ENCODE results near the gene GRWD1. TPM values are rescaled to one million over a fixed set of nuclear protein-coding genes. Genes with fewer than 3 reads are reported as not detected.

Gene GRWD1
- total and polyA plus RNA-seq, 2 of the 8 experiments (the other 6 are each of a cell fraction or from before 2014, with no cell fraction given), result 36.9 to 61.9 TPM

DNA sequence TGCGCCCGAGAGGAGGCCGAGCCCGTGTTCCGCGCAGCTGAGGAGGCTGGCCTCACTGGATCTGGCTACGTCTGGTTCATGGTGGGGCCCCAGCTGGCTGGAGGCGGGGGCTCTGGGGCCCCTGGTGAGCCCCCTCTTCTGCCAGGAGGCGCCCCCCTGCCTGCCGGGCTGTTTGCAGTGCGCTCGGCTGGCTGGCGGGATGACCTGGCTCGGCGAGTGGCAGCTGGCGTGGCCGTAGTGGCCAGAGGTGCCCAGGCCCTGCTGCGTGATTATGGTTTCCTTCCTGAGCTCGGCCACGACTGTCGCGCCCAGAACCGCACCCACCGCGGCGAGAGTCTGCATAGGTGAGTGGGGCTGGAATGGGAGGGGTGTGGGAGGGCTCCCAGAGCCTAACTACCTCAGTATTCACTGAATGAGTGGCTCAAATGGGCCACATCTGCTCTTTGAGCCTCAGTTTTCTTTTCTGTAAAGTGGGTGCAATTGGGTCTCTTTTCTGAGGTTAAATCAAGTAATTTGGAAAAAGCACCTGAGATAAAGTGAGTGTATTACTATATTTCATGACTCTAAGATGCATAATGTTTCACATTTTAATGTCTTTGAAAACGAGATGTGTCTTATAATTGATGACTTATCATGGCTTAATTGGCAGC is 40.6 kb upstream of the GRWD1 start:
- TF ChIP-seq, protein P1, sequence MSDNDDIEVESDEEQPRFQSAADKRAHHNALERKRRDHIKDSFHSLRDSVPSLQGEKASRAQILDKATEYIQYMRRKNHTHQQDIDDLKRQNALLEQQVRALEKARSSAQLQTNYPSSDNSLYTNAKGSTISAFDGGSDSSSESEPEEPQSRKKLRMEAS (IDR thresholded peaks at IDR 0.05), result no peak
- TF ChIP-seq KDM1A (IDR thresholded peaks at IDR 0.05; ENCODE audit: borderline replicate concordance, low read length), result peak; percentile 52; the same call in 1 of the 2 replicates
- no peak overlapping the region for H2AFZ ChIP-seq (ENCODE audit: low read length)
- H3K23ac ChIP-seq (ENCODE audit: insufficient read length), result no peak overlapping the region
- no peak overlapping the region for H2AK5ac ChIP-seq (ENCODE audit: low read depth, low read length)
- H3K18ac ChIP-seq (ENCODE audit: extremely low read depth, low read length), result no peak overlapping the region
- H3K79me2 ChIP-seq (ENCODE audit: control insufficient read depth in 1 of 2, insufficient read depth in 2 of 2, low read length in 2 of 2), result no peaks in the 10 kb centered on the region
- DNase-seq (ENCODE audit: low read depth in 1 of 2, low spot score in 2 of 2), result no peak
- H4K20me1 ChIP-seq (replicated peaks in 1 of 2; ENCODE audit: control insufficient read depth in 1 of 2, insufficient read depth in 2 of 2, low read length in 2 of 2), result no peaks in the 10 kb centered on the region
- no peak overlapping the region for H2BK20ac ChIP-seq (ENCODE audit: low read length)
- peak overlapping the region; percentile 82; the same call in 1 of the 2 replicates for H2BK12ac ChIP-seq (ENCODE audit: low read depth, low read length)
- no peak for FAIRE-seq
- WGBS, 2 experiments (ENCODE audit: extremely low coverage in 1 of 2, insufficient coverage in 1 of 2, insufficient read length in 1 of 2, insufficient replicate concordance in 2 of 2, low coverage in 1 of 2, low lambda C conversion rate in 2 of 2, missing lambda C conversion rate in 1 of 2), result 94% methylated on average over 27 of the region's 27 CpGs; no CpG with 5 or more reads in 1 of the 2 experiments
- H3K4me1 ChIP-seq (replicated peaks in 1 of 4; ENCODE audit: control insufficient read depth in 3 of 4, insufficient read depth in 4 of 4, low read length in 3 of 4), result peaks cover 9 to 14% (median 11%) of the 10 kb centered on the region in 4 experiments; a peak in 6 of 7 replicates
- no peaks in the 10 kb centered on the region for H3K9me3 ChIP-seq (ENCODE audit: insufficient read depth in 2 of 2, low read depth in 1 of 2, low read length in 1 of 2)
- no peaks in the 10 kb centered on the region for H3K36me3 ChIP-seq (ENCODE audit: control insufficient read depth in 2 of 4, insufficient read depth in 4 of 4, low read length in 3 of 4)
- no peak overlapping the region; the same call in 1 of the 2 replicates for H2BK15ac ChIP-seq (ENCODE audit: low read length)
- no peak overlapping the region for H3K4ac ChIP-seq (replicated peaks; ENCODE audit: insufficient read length, low read depth, low read length)
- no peak overlapping the region for H3K4me2 ChIP-seq (ENCODE audit: insufficient read depth in 1 of 2, low read depth in 2 of 2, low read length in 2 of 2)
- no peaks in the 10 kb centered on the region for H3K27me3 ChIP-seq (replicated peaks in 1 of 4; ENCODE audit: control insufficient read depth in 3 of 4, extremely low read depth in 1 of 4, insufficient read depth in 3 of 4, low read length in 3 of 4)
- no peaks in the 10 kb centered on the region; the same call in none of the 2 replicates for H3K79me1 ChIP-seq (ENCODE audit: low read depth, low read length)
- H3K23me2 ChIP-seq (ENCODE audit: low read depth, low read length), result peaks cover 4% of the 10 kb centered on the region
- ChIA-PET CTCF (ENCODE audit: partially characterized antibody) (interaction anchor here (1.0 to 2.5 kb wide), 2 partner anchors 10 to 41 kb away, joined by 4 to 8 read pairs; partner anchors contain the start of gene GRWD1), POLR2A (ENCODE audit: partially characterized antibody) (interaction anchor here (1.0 to 5.4 kb wide), 8 partner anchors 9 to 63 kb away, joined by 3 to 57 read pairs (median 4); partner anchors contain the start of genes GRIN2D and KDELR1)
- no peak overlapping the region for H3K14ac ChIP-seq (ENCODE audit: insufficient read length)
- H3K4me3 ChIP-seq (ENCODE audit: extremely low read depth in 1 of 4, insufficient read depth in 2 of 4, low read depth in 3 of 4, low read length in 4 of 4), result no peak overlapping the region
- no peak overlapping the region for H4K5ac ChIP-seq (ENCODE audit: insufficient read length, low read depth, low read length)
- H2BK5ac ChIP-seq (ENCODE audit: low read depth, low read length), result no peak overlapping the region; the same call in 1 of the 2 replicates
- H3K9ac ChIP-seq (replicated peaks in 1 of 4; ENCODE audit: extremely low read depth in 1 of 4, low read depth in 3 of 4, low read length in 3 of 4), result no peak overlapping the region
- no peak overlapping the region for H3K56ac ChIP-seq (replicated peaks; ENCODE audit: insufficient read length, low read depth, low read length)
- H3K27ac ChIP-seq (ENCODE audit: low read depth, low read length), result no peak overlapping the region
- no peak overlapping the region for H4K8ac ChIP-seq (ENCODE audit: extremely low read depth, insufficient read depth, low read length)
- H2BK120ac ChIP-seq (replicated peaks; ENCODE audit: low read depth, low read length), result no peak overlapping the region
- no peak overlapping the region for H4K91ac ChIP-seq (replicated peaks; ENCODE audit: insufficient read length, low read length)
